IMR-90 (cell line): ENCODE data around the gene GPR157.

Source experiments
- MXI1 ChIP-seq: IDR thresholded peaks from 2 replicates; pipeline ENCODE4 v1.6.1; 2012; ENCODE audit warnings: low read depth, mild to moderate bottlenecking, low read length, moderate library complexity, borderline replicate concordance
- NFE2L2 ChIP-seq: fragments of 150-350 bp; IDR thresholded peaks from 2 replicates; pipeline ENCODE4 v1.6.1; 2016; ENCODE audit warnings: low read depth, mild to moderate bottlenecking, low read length
- POLR2A ChIP-seq: IDR thresholded peaks from 2 replicates; pipeline ENCODE4 v1.6.1; 2012; ENCODE audit warnings: mild to moderate bottlenecking, low read depth, low read length
- RAD21 ChIP-seq: IDR thresholded peaks from 2 replicates; pipeline ENCODE4 v1.6.1; 2012; ENCODE audit warnings: low read length, improper control_type of control experiment
- RCOR1 ChIP-seq: IDR thresholded peaks from 2 replicates; pipeline ENCODE4 v1.6.1; 2012; ENCODE audit warnings: mild to moderate bottlenecking, low read length, improper control_type of control experiment; ENCODE audit not compliant: insufficient replicate concordance
- RFX5 ChIP-seq: IDR thresholded peaks from 2 replicates; pipeline ENCODE4 v1.8.0; 2012; ENCODE audit warnings: low read depth, mild to moderate bottlenecking, low read length, moderate library complexity
- TF ChIP-seq, protein P1 (sequence below): conservative IDR thresholded peaks from 2 replicates; pipeline ENCODE4 v1.5.1; 2012; ENCODE audit warnings: mild to moderate bottlenecking, low read depth, low read length, improper control_type of control experiment
- TF ChIP-seq, protein P2 (sequence below): fragments of 150-350 bp; IDR thresholded peaks from 2 replicates; pipeline ENCODE4 v1.6.1; 2016; ENCODE audit warnings: low read depth, mild to moderate bottlenecking, low read length, moderate library complexity, borderline replicate concordance
- TF ChIP-seq, protein P3 (sequence below): fragments of 150-350 bp; IDR thresholded peaks from 2 replicates; pipeline ENCODE4 v1.6.1; 2017; ENCODE audit warnings: mild to moderate bottlenecking, antibody characterized with exemption, low read length, low read depth

DNA sequence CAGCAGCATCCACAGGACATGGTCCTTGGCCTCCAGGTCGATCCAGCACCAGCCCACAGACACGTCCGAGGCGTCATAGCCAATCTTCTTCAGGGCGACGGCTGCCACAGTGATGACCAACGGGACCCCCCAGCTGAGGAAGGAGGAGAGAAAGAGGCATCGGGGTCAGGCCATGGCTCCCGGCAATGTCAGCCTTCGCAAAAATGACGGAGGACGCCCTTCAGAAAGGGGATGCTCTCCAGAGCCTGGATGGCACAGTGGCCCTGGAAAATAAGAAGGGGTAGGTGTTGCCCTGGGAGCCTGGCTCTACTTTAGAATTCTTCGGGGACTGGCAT is 17.6 kb downstream of the GPR157 start:
- TF ChIP-seq, protein P1, sequence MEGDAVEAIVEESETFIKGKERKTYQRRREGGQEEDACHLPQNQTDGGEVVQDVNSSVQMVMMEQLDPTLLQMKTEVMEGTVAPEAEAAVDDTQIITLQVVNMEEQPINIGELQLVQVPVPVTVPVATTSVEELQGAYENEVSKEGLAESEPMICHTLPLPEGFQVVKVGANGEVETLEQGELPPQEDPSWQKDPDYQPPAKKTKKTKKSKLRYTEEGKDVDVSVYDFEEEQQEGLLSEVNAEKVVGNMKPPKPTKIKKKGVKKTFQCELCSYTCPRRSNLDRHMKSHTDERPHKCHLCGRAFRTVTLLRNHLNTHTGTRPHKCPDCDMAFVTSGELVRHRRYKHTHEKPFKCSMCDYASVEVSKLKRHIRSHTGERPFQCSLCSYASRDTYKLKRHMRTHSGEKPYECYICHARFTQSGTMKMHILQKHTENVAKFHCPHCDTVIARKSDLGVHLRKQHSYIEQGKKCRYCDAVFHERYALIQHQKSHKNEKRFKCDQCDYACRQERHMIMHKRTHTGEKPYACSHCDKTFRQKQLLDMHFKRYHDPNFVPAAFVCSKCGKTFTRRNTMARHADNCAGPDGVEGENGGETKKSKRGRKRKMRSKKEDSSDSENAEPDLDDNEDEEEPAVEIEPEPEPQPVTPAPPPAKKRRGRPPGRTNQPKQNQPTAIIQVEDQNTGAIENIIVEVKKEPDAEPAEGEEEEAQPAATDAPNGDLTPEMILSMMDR: no peak
- no peak for TF ChIP-seq RCOR1
- TF ChIP-seq POLR2A: no peak
- TF ChIP-seq RFX5: no peak
- TF ChIP-seq, protein P2, sequence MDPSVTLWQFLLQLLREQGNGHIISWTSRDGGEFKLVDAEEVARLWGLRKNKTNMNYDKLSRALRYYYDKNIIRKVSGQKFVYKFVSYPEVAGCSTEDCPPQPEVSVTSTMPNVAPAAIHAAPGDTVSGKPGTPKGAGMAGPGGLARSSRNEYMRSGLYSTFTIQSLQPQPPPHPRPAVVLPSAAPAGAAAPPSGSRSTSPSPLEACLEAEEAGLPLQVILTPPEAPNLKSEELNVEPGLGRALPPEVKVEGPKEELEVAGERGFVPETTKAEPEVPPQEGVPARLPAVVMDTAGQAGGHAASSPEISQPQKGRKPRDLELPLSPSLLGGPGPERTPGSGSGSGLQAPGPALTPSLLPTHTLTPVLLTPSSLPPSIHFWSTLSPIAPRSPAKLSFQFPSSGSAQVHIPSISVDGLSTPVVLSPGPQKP: no peak
- no peak for TF ChIP-seq RAD21
- TF ChIP-seq MXI1: no peak
- TF ChIP-seq, protein P3, sequence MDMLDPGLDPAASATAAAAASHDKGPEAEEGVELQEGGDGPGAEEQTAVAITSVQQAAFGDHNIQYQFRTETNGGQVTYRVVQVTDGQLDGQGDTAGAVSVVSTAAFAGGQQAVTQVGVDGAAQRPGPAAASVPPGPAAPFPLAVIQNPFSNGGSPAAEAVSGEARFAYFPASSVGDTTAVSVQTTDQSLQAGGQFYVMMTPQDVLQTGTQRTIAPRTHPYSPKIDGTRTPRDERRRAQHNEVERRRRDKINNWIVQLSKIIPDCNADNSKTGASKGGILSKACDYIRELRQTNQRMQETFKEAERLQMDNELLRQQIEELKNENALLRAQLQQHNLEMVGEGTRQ: no peak
- TF ChIP-seq NFE2L2: no peak
